ENCODE measurements around the gene EN2. TPM values are rescaled to one million over a fixed set of nuclear protein-coding genes. Genes with fewer than 3 reads are reported as not detected.
A peak's percentile ranks its signal among the peaks of the same experiment; 100 is the strongest.

EN2 gene
- total and polyA plus RNA-seq, 8 donors = not detected

DNA sequence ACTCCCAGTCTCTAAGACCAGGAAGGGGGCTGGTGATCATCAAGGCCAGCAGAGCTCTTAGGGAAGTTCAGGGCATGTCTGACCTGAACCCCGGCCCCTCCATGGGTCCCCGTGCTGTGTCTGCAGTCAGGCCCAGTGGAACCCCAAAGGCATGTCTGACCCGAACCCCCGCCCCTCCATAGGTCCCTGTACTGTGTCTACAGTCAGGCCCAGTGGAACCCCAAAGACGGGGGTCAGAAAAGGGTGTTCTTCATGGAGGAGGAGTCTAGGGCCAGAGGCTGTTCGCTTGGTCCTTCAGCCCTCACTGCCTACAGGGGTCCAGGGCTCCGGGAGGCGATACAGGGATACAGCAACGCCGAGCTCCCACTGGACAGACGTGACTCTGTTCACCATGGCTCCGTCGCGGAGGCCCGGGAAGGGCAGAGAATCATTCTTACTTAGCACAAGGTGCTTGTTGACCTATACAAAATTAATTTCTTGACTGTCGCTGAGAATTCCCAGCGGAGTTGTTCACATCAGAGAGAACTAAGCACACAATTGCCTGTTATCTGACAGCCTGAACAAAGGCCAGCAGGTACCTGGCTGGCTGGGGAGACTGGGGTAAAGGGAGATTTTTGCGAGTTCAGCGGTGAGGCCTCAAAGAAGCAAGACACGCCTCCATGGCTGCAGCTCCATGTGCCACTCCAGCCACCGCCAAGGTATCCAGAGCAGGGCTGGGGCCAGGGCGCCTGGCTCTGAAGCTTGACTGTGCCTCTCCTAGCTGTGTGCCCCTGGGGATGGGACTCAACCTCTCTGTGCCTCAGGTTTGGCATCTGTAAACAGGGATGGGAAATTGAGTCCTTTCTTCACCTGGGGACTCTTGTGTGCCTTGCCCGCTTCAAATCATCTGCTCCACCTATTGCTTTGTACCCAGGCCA lies 26.8 kb downstream of the EN2 start:
- intact Hi-C loops (cut with DNase I) = no loop called here
- no peak for FAIRE-seq

DNA sequence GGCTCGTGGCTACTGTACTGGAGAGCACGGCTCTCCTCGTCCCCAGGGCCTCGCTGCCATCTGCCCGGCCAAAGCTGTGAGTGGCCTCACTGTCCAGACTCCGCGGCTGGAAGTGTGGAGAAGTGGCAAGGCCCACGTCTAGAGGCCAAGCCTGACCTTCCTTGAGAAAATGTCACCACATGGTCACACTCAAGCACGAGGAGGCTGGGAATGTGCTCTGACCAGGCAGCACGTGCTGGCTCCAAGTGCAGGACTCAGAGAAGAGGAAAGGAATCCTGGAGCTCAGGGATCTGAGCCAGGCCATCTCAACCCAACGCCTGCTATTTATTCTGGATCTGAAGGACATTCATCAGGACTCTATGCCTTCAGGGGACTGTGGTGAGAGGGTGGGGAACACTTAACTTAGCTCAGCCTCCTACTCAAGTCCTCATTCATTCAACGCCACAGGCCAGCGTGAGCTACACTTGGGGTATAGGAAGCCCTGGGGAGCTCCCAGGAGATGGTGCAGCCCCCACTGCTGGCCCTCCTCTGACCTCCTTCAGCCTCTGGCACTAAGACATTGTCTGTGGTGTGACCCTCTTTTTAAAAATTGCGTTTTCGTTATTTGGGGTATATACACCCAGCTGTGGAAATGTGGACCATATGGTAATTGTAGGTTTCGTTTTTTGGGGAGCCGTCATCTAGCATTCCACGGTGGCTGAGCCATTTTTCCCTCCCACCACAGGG lies 29.0 kb downstream of the EN2 start:
- Histone ChIP-seq H3K36me3 (no peaks in the 10 kb centered on the region), H3K4me3 (no peak overlapping the region), H3K27ac (no peak overlapping the region), H3K9me3 (no peaks in the 10 kb centered on the region), H3K4me1 (no peaks in the 10 kb centered on the region), H3K27me3 (peaks cover 0 to 2% (median 0%) of the 10 kb centered on the region in 4 donors)
- no peak for DNase-seq
- FAIRE-seq = no peak
- TF ChIP-seq, protein P1, sequence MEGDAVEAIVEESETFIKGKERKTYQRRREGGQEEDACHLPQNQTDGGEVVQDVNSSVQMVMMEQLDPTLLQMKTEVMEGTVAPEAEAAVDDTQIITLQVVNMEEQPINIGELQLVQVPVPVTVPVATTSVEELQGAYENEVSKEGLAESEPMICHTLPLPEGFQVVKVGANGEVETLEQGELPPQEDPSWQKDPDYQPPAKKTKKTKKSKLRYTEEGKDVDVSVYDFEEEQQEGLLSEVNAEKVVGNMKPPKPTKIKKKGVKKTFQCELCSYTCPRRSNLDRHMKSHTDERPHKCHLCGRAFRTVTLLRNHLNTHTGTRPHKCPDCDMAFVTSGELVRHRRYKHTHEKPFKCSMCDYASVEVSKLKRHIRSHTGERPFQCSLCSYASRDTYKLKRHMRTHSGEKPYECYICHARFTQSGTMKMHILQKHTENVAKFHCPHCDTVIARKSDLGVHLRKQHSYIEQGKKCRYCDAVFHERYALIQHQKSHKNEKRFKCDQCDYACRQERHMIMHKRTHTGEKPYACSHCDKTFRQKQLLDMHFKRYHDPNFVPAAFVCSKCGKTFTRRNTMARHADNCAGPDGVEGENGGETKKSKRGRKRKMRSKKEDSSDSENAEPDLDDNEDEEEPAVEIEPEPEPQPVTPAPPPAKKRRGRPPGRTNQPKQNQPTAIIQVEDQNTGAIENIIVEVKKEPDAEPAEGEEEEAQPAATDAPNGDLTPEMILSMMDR (IDR thresholded peaks at IDR 0.05) = no peak
- intact Hi-C loops (cut with DNase I) = no loop called here
- WGBS, 2 donors = 78 to 89% methylated on average over 18 of the region's 18 CpGs
- ATAC-seq = no peak

More for the DNA sequence above, 26.8 kb downstream of the EN2 start:
- WGBS, 2 donors = 61 to 75% methylated on average over 23 of the region's 23 CpGs
- Histone ChIP-seq H3K4me1 (no peaks in the 10 kb centered on the region), H3K36me3 (no peaks in the 10 kb centered on the region), H3K4me3 (no peak overlapping the region), H3K9me3 (no peaks in the 10 kb centered on the region), H3K27ac (no peak overlapping the region), H3K27me3 (peaks cover 0 to 7% (median 0%) of the 10 kb centered on the region in 4 donors)
- ATAC-seq (no peak), DNase-seq (no peak)
- TF ChIP-seq, protein P1 (IDR thresholded peaks at IDR 0.05) = no peak

DNA sequence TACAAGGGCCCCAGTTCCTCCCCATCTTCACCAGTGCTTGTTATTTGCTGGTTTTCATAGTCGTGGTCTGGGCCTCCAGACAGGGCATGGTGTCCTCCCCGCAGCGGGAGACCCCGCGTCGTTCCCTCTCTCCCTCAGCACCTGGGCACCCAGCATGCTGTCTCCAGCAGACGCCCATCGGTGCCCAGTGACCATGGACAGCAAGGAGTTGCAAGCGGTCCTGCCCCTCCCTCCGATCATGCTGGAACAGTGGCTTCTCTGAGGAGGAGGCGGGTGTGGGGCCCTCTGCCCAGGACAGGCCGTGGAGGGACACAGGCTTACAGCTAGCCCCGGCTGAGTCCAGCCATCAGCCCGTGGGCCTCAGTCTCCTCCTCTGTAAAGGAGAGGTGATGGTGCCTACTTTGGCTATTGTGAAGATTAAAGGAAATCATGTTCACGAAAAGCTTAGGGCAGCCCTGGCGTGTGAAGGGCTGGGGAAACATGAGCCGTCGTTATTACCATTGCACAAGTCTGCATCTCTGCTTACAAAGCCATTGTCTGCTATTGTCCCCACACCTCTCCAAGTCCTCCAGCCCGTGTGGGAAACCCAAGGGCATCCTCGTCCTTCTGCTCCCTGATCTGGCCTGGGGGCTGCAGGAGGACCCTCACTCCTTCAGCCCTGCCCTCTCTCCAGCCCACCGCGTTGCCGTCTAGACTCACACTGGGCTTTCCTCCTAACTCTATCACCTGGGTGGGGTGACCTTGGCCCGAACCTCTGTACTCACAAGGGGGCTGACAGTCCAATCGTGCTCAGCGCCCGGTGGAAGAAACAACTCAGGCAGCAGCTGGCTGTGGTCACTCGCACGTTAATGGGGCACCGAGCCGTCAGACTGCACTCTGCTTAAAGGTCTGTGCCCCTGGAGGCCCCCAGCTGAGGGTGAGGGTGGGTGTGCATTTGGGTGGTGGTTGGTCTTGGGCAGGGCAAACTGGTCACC lies 29.9 kb downstream of the EN2 start:
- WGBS, 2 donors = 71 to 81% methylated on average over 31 of the region's 31 CpGs
- Histone ChIP-seq H3K4me1 (no peaks in the 10 kb centered on the region), H3K36me3 (no peaks in the 10 kb centered on the region), H3K4me3 (no peak overlapping the region), H3K27me3 (peaks cover 0 to 2% (median 0%) of the 10 kb centered on the region in 4 donors), H3K9me3 (no peaks in the 10 kb centered on the region), H3K27ac (no peak overlapping the region)
- ATAC-seq (no peak), FAIRE-seq (no peak), DNase-seq (peak in 1 of 6 donors; percentile 48)
- intact Hi-C loops (cut with DNase I) = no loop called here
- TF ChIP-seq, protein P1 (IDR thresholded peaks at IDR 0.05) = no peak

DNA sequence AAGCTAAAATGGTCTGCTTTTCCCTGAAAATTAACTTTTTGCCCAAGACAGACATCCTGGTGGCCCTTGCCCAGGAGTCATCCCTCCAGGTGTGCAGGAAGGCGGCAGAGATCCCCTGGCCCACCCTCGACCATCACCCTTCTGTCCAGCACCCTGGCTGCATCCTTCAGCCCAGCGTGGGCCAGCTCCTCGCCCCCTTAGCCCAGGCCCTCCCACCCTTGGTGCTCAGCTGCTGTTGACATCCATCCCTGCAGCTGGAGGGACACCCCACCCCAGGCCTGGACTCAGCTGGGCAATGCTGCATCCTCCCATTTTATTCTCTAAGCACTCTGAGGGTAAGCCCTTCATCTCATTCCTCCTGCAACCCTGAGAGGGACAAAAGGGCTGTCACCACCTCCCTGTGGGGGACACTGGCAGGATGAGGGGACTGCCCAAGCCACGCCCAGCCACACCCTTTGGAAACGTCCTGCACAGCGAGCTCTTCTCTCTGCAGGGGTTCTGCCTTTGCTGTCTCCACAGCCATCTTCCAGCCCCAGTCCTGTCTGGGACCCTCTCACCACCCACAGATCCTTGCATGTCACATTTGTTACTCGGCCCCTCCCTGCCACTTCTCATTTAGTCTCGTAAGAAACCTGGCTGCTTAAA lies 30.7 kb downstream of the EN2 start:
- TF ChIP-seq, protein P1 (IDR thresholded peaks at IDR 0.05) = no peak
- Histone ChIP-seq H3K4me3 (no peak overlapping the region), H3K27me3 (peaks cover 0 to 2% (median 0%) of the 10 kb centered on the region in 4 donors), H3K9me3 (no peaks in the 10 kb centered on the region), H3K36me3 (no peaks in the 10 kb centered on the region), H3K27ac (no peak overlapping the region), H3K4me1 (no peaks in the 10 kb centered on the region)
- DNase-seq (no peak), FAIRE-seq (no peak), ATAC-seq (no peak)
- intact Hi-C loops (cut with DNase I) = no loop called here
- 50 to 73% methylated on average over 9 of the region's 9 CpGs for WGBS, 2 donors
